HL-60 (cell line): ENCODE results near the gene APOOL.

Experiments
- CTCF ChIP-seq: IDR thresholded peaks from one replicate; pipeline ENCODE4 v1.5.1; 2011; ENCODE audit warnings: low read length, control low read depth, inconsistent platforms; ENCODE audit not compliant: insufficient read depth
- GABPA ChIP-seq: IDR thresholded peaks from 2 replicates; pipeline ENCODE4 v1.6.1; 2012; ENCODE audit warnings: low read depth
- POLR2AphosphoS5 ChIP-seq: IDR thresholded peaks from 2 replicates; pipeline ENCODE4 v1.6.1; 2012; ENCODE audit warnings: low read depth
- REST ChIP-seq: IDR thresholded peaks from 2 replicates; pipeline ENCODE4 v1.6.1; 2012; ENCODE audit warnings: low read depth; ENCODE audit not compliant: insufficient replicate concordance
- SPI1 ChIP-seq: IDR thresholded peaks from 2 replicates; pipeline ENCODE4 v1.6.1; 2012; ENCODE audit warnings: low read depth, mild to moderate bottlenecking, borderline replicate concordance

- TF ChIP-seq POLR2AphosphoS5 (no peak), CTCF (peak; percentile 13), REST (no peak), GABPA (no peak), SPI1 (no peak)
Observed at GRCh38 chrX:85109235-85109634, 105.6 kb downstream of the APOOL start.
